GM18498 (cell line): ENCODE measurements around the gene MARCKS.
"Not testable (repeated sequence)": the region's sequence is repeated elsewhere in the genome, so short reads cannot be mapped to it uniquely, and the experiment has no call there.

Source experiments
- ATAC-seq: cut with Tn5 transposase; IDR thresholded peaks from one replicate; pipeline ENCODE4 v1.9.1; 2021; ENCODE audit warnings: mild to moderate bottlenecking, moderate library complexity; ENCODE audit not compliant: unreplicated experiment

Gene MARCKS

GRCh38 chr6:113882336-113883022 is 25.3 kb downstream of the MARCKS start:
- ATAC-seq: no peak

GRCh38 chr6:113884011-113884410 is 26.9 kb downstream of the MARCKS start:
- no peak for ATAC-seq

GRCh38 chr6:113886512-113886911 is 29.4 kb downstream of the MARCKS start:
- no peak for ATAC-seq

DNA sequence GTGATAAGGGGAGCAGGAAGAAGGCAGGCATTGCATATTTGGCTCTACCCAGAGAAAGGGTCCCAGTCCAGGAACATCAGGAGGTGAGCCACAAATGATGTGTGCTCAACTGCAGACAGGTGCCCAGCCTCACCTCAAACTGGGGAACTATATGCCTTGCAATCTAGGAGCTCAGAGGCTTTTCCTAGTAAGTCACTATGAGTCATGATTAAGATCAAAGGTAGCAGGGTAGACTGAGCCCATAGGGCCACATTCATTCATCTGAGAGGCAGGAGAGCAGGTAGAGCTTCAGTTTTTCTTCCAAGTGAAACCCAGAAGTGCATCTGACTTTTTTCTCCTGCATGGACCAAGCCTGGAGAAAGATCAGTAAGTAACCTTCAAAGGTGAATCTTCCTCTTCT is 31.3 kb downstream of the MARCKS start:
- ATAC-seq: no peak

DNA sequence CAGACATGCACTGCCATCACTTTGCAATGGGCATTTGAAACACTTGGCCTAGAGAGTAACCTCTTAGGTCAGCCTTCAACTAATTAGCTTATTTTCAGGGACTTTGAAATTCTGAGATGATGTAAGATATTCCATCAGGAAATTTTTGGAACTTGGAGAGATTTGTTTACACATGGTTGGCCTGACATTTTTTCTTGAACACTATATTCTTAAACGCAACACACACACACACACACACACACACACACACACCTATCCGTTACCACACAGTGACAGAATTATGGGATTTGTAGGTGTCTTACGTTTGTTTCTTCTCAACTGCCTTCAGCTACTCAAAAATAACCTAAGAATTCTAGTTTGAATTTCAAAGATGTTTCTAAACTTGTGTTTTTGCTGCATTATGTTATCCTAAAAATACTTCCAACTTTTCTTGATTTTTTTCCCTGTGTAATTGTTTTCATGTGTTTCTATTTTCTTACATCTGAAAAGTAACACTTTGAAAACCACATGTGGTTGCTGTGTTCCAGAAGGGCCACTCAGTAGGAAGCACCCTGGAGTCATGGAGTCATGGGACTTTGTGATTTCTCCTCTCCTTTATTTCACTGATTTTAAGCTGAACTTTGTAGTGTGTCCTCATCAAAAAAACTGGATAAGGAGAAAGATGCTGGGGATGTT is 31.9 kb downstream of the MARCKS start:
- ATAC-seq: no peak

DNA sequence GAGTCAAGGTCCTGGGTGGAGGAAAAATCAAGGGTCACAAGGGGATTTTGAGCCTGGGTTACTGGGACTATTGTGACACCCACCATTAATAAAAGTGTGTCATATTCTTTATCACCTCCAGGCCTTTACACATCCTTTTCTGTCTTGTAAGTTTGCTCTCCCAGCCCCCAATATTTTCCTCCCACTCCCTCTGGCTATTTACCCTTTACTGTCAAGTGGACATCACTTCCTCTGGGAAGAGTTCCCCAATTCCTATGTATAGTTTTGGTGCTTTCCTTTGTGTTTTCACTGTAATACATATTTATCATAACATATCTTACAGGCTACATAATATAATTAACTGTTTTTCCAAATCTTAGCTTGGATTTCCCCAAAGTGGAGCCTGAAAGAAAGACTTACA is 36.3 kb downstream of the MARCKS start:
- no peak for ATAC-seq

DNA sequence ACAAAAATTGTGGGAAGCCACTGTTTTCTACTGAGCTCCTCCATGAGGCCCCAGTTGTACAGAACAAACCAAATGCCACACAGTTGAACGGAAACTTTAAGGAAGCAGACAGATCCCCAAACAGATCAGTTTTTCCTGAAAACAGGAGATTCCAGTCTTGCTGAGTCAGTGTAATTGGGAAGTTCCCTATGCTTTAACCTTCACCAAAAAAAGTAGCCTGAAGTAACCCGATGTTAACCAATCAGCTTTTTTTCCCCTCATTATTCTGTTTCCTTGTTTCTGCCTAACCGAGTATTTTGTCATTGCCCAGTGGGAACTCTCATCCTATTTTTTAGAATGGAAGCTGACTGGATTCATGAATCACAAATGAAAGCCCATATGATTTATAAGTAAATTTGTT is 36.7 kb downstream of the MARCKS start:
- no peak for ATAC-seq

DNA sequence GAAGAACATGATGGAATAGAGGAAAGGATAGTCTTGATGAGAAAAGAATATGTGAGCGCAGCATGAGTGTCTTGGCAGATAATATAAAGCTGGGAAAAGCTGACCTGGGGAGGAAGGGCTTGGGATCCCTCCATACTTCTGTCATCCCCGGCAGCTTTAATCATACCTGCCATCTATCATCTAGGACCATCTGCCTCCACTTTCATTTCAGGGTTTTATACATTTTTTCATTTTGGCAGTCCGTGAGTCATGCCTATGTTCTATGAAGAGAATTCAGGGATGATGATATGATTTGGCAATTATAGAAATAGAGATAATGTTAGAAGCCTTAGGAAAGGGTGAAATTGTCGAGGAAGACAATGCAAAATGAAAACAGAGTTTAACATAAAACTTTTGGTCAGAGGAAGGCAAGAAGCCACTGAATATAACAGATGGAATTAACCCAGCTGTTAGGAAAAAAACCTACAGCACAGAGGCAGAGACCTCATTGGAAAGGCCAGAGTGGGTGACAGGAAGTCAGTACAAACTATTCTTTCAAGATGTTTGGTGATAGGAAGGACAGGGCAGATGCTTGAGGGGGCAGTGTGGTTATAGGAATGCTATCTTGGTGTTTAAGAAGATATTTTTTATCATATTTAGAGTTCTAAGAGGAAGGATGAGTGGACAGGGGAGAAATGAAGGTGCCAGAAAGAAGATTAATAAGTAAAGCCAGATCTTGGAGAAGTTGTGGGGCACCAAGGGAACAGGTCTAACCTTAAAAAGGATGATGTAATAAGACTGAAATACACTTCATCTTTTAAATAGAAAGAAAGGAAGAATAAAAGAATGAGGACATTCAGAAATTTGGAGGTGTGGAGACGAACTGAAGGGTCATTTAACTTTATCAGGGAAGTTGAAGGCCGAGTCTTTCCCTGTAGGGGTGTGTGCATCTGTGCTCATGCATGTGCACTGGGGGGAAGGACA is 37.8 kb downstream of the MARCKS start:
- ATAC-seq: no peak

DNA sequence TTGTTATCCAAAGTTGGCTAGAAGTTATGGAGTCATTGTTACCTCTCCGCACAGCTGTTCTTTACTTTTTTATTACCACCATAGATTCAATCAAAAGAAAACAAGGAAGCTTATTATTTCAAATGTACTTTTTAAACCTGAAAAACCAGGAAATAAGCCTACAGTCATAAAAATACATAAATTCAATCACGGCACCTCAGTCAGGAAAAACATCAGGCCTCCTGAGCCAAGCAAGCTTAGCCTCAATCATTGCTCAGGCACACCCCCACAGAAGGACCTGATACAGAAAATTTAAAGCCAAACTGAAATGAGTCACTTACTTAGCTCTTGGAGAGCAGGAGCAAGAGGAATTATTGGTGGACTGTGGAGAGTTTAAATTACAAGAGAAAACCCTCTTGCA is 44.3 kb downstream of the MARCKS start:
- no peak for ATAC-seq

DNA sequence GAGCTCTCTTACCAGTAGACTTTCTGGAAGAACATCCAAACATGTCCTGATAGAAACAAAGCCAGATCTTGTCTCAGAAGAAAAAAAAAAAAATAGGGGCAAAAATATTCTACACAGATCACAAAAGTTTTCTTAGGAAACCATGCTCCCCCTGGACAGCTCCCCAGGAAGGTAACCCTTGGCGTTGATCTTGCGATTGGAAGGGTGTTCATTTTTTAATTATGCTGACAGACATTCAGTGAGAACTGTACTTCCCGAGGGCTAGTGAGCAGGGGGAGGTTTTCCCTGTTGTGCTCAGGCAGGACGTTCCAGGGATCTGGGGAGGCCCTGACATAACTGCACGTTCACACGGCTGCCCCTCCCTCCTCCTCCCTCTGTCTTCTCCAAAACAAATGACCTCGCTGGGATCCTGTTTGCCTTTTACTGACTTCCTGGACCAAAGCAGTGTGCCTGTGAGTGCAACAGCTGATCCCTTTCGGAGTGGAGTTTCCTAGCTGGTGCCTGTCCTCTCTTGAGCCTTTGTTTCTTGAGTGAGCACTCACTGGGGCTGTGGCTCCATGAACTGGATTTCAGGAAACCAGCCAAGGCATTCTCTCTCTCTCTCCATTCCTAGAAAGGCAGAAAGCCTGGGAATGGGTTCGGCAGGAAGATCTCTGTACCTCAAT is 46.7 kb downstream of the MARCKS start:
- ATAC-seq: no peak

- no peak for ATAC-seq
These were observed 50.1 kb downstream of the MARCKS start for GRCh38 chr6:113907102-113907815.

- no peak for ATAC-seq
These were observed 51.7 kb downstream of the MARCKS start for GRCh38 chr6:113908801-113909200.

- no peak for ATAC-seq
These were observed 52.2 kb downstream of the MARCKS start for GRCh38 chr6:113909224-113909856.

GRCh38 chr6:113910285-113910684 is 53.1 kb downstream of the MARCKS start:
- ATAC-seq: not testable (repeated sequence)
